Retinal pigment epithelial cell (primary cell): ENCODE results near the gene ZMYND11.

Experiments
- DNase-seq: peaks from one replicate; pipeline ENCODE4 v3.0.0-alpha.2; 2010; ENCODE audit warnings: low read depth
- H3K4me3 ChIP-seq: 2 replicates; pipeline ENCODE4 v1.5.1; 2011; ENCODE audit warnings: mild to moderate bottlenecking, low read length, control low read depth, moderate library complexity
- CTCF ChIP-seq: conservative IDR thresholded peaks from 2 replicates; pipeline ENCODE4 v1.5.1; 2011; ENCODE audit warnings: low read depth, low read length, control low read depth, inconsistent platforms

The ZMYND11 gene

GRCh38 chr10:132946-133898 lies 2.0 kb upstream of the ZMYND11 start:
- TF ChIP-seq CTCF, result no peak
- DNase-seq, result no peak
- peak overlapping the region; percentile 60 for H3K4me3 ChIP-seq

GRCh38 chr10:134247-135131 lies 766 bp upstream of the ZMYND11 start:
- H3K4me3 ChIP-seq, result peak overlapping the region; percentile 60
- no peak for DNase-seq
- TF ChIP-seq CTCF, result no peak

GRCh38 chr10:135601-136464 lies 578 bp downstream of the ZMYND11 start:
- no peak for DNase-seq
- TF ChIP-seq CTCF, result no peak
- peak overlapping the region; percentile 83 for H3K4me3 ChIP-seq

GRCh38 chr10:136465-136762 lies 1.2 kb downstream of the ZMYND11 start:
- no peak for TF ChIP-seq CTCF
- no peak for DNase-seq
- peak overlapping the region; percentile 83 for H3K4me3 ChIP-seq

GRCh38 chr10:137031-137430 lies 1.8 kb downstream of the ZMYND11 start:
- no peak for DNase-seq
- peak; percentile 57 for TF ChIP-seq CTCF
- H3K4me3 ChIP-seq, result no peak overlapping the region

GRCh38 chr10:137606-138005 lies 2.4 kb downstream of the ZMYND11 start:
- H3K4me3 ChIP-seq, result no peak overlapping the region
- DNase-seq, result no peak
- no peak for TF ChIP-seq CTCF
